GM11168 (cell line): Measurements from ENCODE around the gene TTC39A.

ENCODE experiments used
- in situ Hi-C: fragments of 300-500 bp; cut with MboI; formaldehyde crosslinking; loops from one replicate; pipeline ENCODE4 v1.12.0; 2022; ENCODE audit warnings: low sequenced_read_pairs; ENCODE audit not compliant: unreplicated experiment

Gene TTC39A

DNA sequence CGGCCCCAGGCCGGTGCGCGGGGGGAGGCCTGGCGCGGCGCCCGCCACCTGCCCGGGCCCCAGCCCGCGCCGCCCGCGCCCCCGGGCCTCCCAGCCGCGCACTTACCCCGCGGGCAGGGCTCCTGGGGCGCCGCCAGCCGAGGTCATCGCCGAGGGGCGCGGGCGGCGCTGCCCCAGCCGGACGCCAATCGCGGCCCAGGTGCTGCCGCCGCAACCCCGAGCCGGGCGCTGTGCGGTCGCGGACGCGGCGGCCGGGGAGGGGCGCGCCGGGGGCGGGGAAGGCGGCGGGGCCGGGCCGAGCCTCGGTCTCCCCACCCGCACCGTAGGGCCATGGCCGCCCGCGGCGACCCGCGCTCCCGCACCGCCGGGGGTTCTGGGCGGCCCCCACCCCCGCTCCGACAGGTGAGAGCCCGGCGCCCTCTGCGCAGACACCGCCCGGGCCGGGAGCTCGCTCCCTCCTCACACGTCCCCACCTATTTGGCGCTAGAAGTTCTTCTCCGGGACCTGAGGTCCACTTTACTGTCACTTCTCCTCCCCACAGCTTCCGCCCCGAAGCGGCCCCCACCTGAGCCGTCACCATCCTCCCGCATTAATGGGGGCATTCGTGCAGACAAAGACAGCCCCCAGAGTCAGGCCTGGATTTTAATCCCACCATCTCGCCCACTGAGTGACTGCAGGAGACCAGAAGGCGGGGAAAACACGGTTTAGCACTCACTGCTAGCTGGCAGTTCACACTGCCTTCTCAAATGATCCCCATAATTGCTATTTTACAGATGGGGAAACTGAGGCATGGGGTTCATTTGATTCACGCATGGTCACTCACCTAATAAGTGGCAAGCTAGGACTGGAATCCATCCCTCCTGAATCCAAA, at the start of gene TTC39A:
TTC39A (minus strand) TSS at position 232 of the 871 bp plus-strand sequence; CDS start at position 147, 85 bp downstream.
- in situ Hi-C loops: no loop called here

DNA sequence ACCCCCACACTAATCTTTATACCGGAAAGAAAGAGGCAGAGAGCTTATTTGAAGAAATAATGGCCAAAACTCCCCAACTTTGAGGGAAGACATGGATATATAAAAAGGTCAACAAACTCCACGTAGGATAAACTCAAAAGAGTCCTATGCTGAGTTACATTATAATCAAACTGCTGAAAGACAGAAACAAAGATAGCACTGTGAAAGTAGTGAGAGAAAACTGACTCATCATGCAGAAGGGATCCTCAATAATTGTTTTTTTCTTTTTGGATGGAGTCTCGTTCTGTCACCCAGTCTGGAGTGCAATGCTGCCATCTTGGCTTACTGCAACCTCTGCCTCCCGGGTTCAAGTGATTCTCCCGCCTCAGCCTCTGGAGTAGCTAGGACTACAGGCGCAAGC, 48.5 kb upstream of the TTC39A start:
- in situ Hi-C loops: no loop called here

GRCh38 chr1:51373898-51374297, 43.5 kb upstream of the TTC39A start:
- in situ Hi-C loops: no loop called here

GRCh38 chr1:51372561-51372960, 42.2 kb upstream of the TTC39A start:
- in situ Hi-C loops: no loop called here

- in situ Hi-C loops: no loop called here
Measured at GRCh38 chr1:51369171-51369570, 38.8 kb upstream of the TTC39A start.

- in situ Hi-C loops: no loop called here
Measured at GRCh38 chr1:51365774-51366173, 35.4 kb upstream of the TTC39A start.

GRCh38 chr1:51359879-51360278, 29.5 kb upstream of the TTC39A start:
- in situ Hi-C loops: no loop called here

GRCh38 chr1:51355382-51355781, 25.0 kb upstream of the TTC39A start:
- in situ Hi-C loops: no loop called here

- in situ Hi-C loops: no loop called here
Measured at GRCh38 chr1:51354416-51354815, 24.1 kb upstream of the TTC39A start.

DNA sequence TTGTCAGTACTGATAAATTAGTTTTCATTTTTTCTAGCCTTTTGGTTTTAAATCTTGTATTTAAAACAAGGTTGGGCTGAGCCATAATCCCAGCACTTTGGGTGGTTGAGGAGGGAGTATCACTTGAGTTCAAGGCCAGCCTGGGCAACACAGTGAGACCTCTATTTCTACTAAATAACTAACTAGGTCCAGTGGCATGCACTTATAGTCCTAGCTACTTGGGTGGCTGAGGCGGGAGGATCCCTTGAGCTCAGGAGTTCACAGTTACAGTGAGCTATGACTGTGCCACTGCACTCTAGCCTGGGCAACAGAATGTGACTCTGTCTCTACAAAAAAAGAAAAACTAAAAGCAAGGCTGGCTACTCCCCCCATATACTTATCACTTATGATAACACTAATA, 21.5 kb upstream of the TTC39A start:
- in situ Hi-C loops: no loop called here

DNA sequence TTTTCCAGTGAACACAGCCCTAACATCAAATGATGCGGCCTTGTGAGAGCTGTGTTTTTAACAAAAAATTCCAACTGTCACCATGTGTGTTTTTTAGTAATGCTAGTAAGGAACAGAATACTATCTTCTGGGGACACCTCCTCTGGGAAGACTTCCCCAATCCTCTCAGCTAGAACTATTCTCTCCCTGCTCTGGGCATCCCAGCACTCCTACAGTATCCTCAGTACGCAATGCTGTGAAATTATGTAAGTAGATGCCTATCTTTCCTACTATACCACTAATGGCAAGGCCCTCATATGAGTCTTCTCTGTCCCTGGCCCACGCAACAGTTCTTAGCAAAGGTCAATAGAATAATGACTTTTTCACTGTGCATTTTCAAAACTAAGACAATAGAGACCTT, 19.5 kb upstream of the TTC39A start:
- in situ Hi-C loops: no loop called here

DNA sequence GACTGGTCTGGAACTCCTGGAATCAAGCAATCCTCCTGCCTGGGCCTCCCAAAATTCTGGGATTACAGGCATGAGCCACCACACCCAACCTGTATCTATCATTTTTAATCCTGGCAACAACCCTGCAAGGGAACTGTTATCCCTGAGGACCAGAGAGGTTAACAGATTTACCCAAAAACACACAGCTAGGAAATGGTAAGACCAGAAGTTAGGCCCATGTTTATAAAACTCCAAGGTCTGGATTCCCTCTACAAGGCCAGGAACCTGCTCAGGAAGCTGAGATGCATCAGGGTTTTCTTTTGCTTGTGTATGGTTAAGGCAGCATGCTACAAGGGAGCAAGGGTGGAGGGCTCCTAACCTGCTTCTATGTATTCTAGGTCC, 17.8 kb upstream of the TTC39A start:
- in situ Hi-C loops: no loop called here

- in situ Hi-C loops: no loop called here
Measured at GRCh38 chr1:51347398-51348146, 17.2 kb upstream of the TTC39A start.

DNA sequence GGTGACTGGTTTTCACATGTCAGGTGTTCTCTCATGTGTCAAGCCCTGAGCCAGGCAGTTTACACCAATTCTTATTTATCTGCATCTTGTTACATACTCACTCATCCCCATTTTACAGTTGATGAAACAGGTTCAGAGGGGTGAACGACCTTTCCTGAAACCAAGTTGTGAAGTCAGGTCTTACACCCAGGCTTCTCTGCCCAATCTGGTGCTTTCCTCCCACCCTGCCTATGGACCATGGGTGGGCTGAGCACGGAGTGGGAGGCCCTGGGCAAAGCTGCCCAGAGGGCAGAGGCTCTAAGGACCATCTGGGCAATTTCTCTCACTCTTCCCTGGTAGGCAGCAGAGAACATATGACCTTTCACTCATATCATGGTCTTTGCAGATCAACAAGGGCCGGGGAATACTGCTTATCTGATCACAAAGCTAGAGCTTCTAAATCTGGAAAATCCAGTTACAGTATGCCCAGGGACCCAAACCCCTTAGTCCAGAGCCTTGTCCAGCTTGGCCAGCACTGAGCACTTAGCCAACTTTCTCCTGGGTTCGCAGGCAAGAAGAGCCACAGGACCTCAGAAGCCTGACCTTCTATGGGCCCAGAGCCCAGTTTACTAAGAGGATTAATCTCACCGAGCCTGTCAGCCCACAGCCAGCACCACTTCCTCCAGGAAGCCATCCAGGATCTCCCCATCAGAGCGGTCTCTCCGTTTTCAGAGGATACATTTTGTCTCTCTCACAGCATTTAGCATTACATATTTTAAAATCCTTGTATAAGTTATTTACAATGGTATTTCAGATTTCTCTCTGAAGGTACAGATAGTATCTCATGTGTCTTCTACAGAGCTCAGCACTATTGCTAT, 16.0 kb upstream of the TTC39A start:
- in situ Hi-C loops: no loop called here

DNA sequence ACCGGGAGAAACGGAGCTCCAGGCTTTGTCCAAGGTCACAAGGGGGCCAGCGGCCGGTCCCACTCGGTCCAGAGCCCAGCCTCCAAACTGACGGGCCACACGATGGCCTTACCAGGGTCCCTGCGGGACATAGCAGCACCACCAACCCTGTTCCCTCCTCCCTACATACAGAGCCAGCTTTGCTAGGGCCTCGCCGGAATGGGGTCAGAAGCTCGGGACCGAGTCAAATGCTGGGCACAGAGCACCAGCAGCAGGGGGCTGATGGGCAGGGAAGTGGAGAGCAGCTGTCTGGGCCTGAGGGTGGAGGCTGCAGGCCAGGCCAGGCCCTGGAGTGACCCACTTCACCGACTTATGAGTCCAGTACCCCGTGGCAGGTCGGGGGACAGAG, 14.9 kb upstream of the TTC39A start:
- in situ Hi-C loops: no loop called here

DNA sequence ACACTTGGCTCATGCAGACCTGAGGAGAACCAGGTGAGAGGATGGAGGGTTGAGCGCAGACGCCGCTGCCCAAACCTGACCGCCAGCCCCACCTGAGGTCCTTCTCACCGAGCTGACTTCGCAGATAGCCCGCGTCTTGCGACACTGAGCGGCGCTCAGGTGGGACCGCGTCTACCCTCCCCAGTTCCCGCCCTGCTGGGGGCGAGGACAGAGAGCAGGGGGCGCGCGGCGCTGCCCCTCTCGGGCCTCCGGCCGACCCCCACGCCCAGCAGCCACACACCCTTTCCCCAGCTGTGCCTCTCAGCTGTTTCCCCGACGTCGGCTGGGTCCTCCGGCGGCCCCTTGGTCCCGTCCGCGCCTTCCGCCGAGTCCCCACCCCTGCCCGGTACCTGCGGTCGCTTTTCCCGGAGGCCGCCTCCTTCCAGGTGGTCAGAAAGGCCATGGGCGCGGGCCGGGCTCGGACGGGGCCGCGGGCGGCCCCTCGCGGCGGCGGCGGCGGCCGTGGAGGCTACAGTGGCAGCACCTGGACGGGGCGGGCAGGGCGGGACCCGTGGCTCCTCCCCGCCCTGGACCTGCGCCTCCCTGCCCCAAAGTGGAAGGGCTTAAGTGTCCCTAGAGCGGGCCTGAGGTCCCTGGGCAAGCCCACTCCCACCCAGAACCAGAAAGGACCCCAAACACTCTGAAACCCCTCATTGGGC, 14.4 kb upstream of the TTC39A start:
- in situ Hi-C loops: no loop called here

GRCh38 chr1:51344276-51344601, 13.9 kb upstream of the TTC39A start:
- in situ Hi-C loops: no loop called here

DNA sequence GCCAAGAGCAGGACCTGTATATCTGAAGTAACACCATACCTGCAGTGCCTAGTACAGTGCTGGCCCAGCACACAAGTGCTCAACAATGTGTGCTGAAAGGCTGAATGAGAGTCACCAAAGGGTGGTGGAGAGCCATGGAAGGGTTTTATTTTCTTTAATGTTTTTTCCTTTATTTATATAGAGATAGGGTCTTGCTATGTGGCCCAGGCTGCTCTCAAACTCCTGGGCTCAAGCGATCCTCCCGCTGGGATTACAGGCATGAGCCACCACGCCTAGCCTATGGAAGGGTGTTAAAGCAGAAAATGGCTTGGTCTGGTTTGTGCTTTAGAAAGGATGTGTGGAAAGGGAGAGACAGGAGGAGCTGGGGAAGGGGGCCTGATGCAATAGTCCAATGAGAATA, 13.3 kb upstream of the TTC39A start:
- in situ Hi-C loops: no loop called here

DNA sequence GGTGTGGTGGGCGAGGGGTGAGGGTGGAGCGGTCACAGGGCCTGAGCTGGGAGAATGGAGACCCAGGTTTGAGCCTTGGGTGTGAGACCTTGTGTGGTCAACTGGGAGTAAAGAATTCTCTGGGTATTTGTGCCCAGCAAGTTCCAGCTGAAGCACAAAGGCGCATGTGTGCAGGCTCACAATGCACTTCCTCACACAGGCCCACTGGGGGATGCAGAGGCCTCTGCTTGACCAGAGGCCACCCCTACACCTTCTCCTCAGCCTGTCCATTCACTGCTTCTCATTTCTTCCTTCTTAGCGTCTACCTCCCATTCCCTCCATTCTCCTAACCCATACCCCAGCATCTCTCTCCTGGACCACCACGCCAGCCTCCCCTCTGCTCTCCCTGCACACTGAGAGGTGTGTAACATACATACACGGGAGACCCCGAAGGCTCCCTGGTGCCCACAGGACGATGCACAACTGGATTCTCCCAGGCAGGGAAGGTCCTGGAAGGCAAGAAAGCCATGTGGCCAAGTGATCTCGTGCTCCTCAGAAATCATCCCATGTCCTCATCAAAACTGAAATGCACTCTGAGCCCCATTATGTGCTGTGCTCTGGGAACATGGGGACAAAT, 12.3 kb upstream of the TTC39A start:
- in situ Hi-C loops: no loop called here
